IMR-90 (cell line): Measurements from ENCODE around the gene SMIM21.

Experiments used
- RAD21 ChIP-seq: IDR thresholded peaks from 2 replicates; pipeline ENCODE4 v1.6.1; 2012; ENCODE audit warnings: low read length, improper control_type of control experiment
- TF ChIP-seq, protein P1 (sequence below): conservative IDR thresholded peaks from 2 replicates; pipeline ENCODE4 v1.5.1; 2012; ENCODE audit warnings: mild to moderate bottlenecking, low read depth, low read length, improper control_type of control experiment
- TF ChIP-seq, protein P2 (sequence below): fragments of 150-350 bp; IDR thresholded peaks from 2 replicates; pipeline ENCODE4 v1.6.1; 2017; ENCODE audit warnings: mild to moderate bottlenecking, antibody characterized with exemption, low read length, low read depth

DNA sequence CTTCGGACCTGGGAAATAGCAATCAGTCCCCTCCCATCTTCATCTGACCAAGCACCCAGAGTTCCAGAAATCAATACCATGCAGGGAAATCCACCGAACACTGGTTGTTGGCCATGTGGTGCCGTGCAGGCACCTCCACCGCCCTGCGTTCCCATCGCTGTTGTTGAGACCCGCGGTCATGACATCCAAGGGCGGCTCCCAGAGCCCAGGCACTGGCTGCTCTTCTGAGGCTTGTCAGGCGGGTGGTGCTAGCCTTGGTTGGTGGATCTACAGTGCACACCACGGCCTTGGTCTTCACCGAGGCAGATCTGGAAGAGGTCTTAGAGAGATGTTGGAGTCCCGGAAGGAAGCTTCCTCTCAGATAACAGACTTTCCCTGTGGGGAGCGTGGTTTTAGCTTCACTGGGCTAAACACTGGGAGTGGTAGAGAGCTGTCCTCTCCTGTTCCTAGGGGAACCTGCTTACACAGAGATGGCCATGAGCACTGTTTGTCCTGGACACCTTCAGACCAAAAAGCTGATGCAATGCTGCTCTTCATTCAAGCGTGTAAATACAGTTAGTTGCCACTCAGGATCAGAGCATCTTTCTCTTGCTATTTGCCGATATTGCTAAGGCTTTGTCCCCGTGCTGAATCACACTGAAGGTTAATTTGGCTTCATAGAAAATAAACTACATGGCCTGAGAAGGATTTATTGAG, 58.3 kb downstream of the SMIM21 start:
- TF ChIP-seq, protein P1, sequence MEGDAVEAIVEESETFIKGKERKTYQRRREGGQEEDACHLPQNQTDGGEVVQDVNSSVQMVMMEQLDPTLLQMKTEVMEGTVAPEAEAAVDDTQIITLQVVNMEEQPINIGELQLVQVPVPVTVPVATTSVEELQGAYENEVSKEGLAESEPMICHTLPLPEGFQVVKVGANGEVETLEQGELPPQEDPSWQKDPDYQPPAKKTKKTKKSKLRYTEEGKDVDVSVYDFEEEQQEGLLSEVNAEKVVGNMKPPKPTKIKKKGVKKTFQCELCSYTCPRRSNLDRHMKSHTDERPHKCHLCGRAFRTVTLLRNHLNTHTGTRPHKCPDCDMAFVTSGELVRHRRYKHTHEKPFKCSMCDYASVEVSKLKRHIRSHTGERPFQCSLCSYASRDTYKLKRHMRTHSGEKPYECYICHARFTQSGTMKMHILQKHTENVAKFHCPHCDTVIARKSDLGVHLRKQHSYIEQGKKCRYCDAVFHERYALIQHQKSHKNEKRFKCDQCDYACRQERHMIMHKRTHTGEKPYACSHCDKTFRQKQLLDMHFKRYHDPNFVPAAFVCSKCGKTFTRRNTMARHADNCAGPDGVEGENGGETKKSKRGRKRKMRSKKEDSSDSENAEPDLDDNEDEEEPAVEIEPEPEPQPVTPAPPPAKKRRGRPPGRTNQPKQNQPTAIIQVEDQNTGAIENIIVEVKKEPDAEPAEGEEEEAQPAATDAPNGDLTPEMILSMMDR = no peak
- no peak for TF ChIP-seq RAD21
- TF ChIP-seq, protein P2, sequence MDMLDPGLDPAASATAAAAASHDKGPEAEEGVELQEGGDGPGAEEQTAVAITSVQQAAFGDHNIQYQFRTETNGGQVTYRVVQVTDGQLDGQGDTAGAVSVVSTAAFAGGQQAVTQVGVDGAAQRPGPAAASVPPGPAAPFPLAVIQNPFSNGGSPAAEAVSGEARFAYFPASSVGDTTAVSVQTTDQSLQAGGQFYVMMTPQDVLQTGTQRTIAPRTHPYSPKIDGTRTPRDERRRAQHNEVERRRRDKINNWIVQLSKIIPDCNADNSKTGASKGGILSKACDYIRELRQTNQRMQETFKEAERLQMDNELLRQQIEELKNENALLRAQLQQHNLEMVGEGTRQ = no peak
